Measurements from ENCODE around the gene TPRG1L.

Gene TPRG1L

DNA sequence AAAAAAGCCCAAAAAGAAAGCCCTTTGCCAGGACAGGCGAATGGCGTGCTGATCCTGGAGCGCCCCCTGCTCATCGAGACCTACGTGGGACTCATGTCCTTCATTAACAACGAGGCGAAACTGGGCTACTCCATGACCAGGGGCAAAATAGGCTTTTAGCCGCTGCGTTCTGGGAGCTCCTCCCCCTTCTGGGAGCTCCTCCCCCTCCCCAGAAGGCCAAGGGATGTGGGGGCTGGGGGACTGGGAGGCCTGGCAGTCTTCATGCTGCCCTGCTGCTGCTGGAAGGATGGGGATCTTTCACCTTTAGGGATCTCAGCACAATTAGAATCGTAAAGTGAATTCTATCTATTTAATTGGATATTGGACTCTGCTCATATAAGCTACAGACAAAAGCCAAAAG lies 3.6 kb downstream of the TPRG1L start:
- DNase-seq (ENCODE audit: low read depth, low spot score) = peak; percentile 39

DNA sequence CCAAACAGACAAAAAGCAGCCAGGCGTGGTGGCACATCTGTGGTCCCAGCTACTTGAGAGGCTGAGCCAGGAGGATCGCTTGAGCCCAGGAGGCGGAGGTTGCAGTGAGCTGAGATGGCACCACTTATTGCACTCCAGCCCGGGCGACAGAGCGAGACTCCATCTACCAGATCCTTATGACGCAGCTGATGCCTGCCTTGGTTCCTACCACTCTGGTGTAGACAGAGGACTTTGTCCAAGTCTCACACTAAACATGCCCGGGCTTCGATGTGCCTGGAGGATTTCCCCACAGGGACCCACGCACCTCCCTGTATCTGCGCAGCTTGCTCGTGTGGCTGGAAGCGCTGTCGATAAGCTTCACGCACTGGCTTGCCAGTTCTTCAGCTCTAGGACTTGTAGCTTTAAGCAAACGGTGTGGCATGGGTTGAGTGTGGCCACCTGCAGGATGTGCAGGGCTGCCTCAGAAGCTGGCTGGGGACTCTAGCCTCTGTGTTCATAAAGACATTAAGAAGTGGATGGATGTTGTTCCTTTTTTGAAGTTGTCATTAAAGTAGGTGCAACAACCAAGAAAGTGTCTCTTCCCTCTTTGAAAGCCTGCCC lies 4.8 kb downstream of the TPRG1L start:
- no peak for DNase-seq (ENCODE audit: low read depth, low spot score)

DNA sequence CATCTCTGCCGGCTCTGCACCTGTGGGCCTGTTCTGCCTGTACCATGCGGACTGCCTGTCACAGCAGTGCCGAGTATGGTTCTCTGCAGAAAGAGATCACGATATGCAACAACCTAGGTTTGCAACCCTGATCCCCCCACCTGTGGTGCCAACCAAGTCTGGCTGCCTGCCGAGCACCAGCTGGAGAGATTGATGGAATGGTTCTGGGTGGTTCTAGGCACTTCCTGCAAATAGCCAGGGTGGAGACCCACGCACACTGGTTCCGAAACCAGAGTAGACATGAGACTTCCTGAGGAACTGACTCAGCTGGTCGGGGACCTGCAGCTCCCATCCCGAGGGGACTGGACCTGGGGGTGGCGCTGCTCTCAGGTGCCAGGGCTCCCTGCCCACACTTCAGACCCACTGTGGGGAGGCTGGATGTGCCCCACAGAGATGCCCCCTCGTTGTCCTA lies 5.4 kb downstream of the TPRG1L start:
- DNase-seq (ENCODE audit: low read depth, low spot score) = no peak

DNA sequence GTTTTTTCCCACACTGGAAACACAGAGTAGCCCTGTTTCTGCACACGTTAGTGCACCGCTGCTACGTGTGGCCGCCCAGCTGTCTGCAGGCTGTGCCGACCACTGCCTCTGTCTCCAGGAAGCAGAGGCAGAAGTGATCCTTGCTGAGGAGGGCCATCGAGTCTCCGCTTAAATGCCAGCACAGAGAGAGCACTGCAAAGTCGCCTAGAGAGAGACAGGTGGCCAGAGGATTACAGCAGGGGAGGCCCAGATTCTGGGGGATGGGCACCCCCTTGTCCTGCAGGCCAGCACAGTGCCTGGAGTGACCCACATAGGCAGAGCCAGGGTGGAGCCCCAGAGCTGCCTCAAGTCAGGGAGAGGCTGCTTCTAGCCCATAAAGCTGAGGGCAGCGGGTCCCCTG lies 6.1 kb downstream of the TPRG1L start:
- no peak for DNase-seq (ENCODE audit: low read depth, low spot score)

DNA sequence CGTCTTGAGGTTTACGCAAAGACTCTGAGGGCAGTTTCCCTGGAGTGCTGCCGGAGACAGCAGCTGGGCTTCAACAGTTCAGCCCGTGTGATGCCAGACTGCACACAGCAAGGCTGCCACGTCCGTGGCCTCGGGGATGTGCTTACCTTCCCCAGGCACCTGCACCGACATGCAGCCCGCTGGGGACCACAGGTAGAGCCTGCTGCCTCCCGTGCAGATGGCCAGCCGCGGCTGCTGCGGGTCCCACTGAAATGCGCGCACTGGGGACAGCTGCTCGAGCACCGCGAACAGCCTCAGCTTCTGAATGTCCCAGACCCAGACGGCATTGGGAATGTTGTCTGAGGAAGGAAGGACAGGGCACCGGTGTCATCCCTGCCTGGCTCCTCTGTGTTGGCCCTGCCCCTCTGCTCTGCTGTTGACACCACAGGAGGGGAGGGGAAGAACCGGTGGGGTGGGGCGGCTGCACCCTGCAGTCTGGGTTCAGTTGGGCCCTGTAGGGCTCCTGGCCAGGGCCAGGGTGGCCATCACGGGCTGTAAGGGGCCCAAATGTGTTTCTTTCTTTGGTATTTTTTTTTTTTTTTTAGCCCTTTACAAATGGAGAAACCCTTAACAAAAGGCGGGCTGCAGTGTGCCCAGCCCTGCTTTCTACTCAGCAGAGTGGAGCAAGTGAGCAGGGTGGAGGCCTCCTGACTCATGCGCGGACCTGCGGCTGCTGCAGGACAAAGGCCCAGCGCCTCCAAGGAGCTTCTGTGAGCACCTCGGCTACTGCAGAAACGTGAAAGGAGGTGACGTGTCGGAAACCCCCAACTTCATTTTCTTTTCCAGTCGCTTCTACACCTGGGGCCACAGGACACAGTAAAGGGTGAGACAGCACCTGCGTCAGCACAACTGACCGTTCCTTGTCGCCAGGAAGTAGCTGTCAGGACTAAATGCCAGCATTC lies 6.8 kb downstream of the TPRG1L start:
- no peak for DNase-seq (ENCODE audit: low read depth, low spot score)

DNA sequence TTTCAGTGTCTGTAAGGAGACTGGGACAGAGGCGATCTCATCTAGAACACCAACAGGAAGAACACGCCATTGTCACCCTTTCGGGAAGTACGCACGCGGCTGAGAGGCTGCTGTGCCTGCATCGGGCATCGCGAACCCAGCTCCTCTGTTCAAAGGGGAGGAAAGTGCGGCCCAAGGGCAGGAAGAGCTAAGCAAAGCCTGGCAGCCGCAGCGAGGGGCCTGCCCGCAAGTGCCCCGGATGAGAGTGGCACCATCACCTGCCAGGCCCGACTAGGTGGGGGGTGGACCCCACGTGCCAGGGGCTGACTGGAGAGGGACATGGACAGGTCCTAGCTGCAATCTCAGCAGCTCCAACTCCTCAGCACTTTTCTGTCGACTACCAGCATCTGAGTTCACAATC lies 7.5 kb downstream of the TPRG1L start:
- DNase-seq (ENCODE audit: low read depth, low spot score) = no peak

DNA sequence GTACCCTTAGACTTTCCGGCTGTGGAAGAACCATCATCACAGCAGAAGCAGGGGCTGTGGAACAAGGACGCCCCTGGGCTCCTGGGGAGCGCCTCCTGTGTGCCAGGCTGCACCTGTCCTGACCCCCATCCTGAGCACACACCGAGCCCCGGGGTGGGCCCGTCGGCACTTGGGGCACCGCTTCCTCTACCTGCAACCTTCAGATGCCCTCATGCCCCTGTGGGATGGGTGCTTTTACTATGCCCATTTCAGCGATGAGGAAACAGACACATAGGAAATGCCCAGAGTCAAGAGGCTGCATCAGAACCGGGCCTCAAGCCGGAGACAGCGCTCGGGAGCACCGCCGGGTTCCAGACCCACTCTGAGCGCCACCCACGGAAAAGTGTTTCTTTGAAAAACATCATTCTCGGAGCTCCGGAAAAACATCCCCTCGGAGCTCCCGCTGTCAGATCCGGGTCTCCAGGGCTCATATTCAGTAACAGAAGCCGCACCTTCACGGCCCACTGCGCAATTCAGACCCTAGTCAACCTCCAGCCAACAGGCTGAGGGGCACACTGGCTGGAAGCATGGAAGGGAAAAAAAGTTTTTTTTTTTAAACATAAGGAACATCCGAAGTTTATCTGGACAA lies 8.0 kb downstream of the TPRG1L start:
- no peak for DNase-seq (ENCODE audit: low read depth, low spot score)

DNA sequence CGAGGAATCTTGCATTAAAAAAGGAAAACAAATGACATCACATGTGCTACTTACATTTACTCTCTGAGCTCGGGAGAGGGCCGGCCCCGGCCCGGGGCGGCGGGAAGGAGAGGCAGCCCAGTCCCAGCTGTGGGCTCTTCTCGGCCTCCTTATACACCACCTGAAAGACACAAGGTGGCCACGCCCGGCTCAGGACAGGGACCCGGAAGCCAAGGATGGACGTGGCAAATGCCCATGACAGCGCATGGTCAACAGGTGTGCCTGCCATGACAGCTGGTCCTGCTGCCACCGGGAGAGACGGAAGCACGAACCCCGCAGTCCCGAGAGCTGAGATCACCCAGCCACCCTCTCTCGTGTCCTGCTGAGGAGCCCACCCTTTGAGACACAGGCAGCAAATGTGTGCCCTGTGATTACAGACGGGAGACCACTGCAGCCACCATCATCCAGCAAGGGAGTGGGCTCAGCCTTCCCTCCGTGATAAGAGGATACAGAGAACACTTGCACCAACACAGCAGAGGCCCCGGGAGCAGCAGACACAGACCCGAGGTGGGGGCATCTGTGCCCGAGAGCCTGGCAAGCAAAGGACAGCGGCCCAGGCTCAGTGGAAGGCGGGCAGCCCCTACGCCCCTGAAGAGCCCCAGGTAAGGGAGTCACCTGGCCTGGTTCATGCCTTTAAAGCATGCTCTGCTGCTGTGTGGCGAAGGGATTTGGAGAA lies 8.7 kb downstream of the TPRG1L start:
- DNase-seq (ENCODE audit: low read depth, low spot score) = no peak

DNA sequence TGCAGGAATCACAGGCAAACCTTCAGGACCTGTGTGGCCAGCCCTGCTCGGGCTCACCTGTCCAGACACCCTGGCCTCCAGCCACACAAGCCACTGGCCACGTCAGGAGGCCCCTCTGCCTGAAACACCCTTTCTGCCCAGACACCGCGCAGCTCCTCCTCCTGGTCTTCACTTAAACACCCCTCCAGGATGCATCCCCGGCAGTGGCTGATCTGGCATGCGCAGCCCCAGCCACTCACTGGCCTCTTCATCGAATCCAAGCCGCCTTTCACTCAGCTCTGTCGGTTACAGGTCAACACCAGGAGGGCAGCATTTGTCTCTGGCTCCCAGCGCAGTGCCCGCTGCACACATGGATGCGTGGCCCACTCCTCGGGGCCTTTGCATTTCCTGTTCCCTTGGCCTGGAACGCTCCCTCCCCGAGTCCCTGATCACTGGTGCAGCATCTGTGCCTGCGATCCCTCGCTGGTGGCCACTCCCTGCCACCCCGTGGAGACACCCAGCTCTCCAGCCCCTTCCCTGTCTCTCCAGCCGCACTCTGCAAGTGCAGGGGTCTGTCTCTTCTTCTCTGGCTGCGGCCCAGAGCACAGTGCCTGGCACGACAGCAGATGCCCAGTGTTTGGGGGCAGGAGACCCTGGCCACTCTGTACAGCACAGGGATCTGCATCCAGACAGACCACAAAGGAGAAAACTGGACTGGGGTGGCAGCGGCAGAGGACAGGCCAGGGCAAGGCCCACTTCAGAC lies 9.4 kb downstream of the TPRG1L start:
- DNase-seq (ENCODE audit: low read depth, low spot score) = no peak

DNA sequence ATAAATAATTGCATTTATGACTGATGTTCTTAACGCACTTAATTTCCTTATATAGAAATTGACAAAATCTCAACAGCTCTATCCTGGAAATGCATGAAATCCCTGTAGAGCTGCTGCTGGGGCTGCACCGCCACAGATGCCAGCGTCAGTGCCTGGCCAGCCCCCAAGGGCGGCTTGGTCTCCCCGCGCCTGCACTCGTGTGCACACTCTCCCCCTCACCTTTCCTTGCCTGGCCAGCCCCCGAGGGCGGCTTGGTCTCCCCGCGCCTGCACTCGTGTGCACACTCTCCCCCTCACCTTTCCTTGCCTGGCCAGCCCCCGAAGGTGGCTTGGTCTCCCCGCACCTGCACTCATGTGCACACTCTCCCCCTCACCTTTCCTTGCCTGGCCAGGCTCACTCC lies 11.3 kb downstream of the TPRG1L start:
- no peak for DNase-seq (ENCODE audit: low read depth, low spot score)

DNA sequence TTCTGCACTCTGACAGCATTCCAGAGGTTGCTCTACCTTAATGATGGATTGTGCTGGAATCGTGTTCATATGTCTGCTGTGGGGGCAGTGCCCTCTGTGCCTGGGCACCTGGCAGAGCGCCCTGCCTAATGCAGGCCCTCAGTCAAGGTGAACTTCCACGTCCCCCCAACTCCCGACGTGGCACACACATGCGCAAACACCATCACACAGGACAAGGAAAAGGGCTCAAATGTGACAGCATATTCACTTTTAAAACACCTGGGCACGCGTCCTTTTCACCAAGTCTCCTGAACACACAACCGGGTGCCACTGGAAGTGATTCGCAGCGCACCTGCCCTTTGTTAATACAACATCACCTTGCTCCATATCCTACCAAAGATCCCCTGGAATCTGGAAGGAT lies 11.7 kb downstream of the TPRG1L start:
- DNase-seq (ENCODE audit: low read depth, low spot score) = no peak

DNA sequence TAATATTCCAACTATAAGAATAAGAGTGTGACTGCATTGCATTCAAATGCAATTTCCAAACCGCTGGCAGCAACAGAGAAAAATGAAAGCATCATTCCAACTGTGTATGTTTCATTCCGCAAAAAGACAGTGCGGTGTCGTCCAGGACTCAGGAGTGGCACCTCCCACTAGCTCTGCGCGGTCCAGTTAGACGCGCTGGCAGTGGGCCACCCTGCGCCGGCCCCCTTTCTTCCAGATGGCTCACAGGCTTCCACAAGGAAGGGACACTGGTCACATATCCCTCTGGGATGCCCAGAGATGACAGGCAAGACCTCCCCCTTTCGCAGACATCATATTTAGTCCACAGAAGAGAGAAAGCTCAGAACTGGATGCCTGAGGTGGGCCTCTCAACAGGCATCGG lies 13.2 kb downstream of the TPRG1L start:
- DNase-seq (ENCODE audit: low read depth, low spot score) = no peak

DNA sequence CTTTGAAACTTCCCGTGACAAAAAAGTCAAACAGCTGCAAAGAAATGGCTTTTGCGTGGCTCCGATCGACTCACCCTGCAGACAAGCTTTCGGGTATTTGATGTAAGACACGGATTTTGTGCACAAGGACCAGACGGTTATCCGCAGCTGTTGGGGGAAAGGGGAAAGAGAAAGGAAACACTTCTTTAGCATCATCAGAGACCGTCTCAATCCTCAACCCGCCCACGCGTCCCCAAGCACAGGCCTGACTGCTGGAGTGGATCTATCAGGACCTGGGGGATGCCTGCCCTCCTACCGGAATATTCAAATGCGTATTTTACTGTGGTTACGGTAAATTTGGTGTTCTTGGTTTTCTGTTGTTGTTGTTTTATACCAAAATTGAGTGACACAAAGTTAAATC lies 13.9 kb downstream of the TPRG1L start:
- no peak for DNase-seq (ENCODE audit: low read depth, low spot score)

DNA sequence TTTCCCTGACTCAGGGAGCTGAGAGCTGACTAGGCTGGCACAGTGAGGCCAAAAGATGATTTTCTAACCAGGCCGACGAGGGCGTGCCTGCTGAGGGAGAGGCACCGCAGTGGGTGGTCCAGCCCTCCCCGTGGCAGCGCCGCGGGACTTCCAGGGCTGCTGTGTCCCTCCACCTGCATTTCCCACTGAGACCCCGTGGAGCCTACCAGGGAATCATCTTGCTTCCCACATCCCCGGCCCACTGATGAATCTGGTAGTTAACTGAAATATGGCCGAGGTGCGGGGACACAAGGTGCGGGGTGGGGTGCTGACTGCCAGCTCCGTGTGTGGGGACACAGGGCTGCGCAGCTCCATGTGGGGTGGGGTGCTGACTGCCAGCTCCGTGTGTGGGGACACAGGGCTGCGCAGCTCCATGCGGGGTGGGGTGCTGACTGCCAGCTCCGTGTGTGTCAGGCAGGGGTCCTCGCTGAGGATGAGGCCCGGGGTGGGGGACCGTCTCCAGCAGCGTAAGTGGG lies 14.6 kb downstream of the TPRG1L start:
- no peak for DNase-seq (ENCODE audit: low read depth, low spot score)

DNA sequence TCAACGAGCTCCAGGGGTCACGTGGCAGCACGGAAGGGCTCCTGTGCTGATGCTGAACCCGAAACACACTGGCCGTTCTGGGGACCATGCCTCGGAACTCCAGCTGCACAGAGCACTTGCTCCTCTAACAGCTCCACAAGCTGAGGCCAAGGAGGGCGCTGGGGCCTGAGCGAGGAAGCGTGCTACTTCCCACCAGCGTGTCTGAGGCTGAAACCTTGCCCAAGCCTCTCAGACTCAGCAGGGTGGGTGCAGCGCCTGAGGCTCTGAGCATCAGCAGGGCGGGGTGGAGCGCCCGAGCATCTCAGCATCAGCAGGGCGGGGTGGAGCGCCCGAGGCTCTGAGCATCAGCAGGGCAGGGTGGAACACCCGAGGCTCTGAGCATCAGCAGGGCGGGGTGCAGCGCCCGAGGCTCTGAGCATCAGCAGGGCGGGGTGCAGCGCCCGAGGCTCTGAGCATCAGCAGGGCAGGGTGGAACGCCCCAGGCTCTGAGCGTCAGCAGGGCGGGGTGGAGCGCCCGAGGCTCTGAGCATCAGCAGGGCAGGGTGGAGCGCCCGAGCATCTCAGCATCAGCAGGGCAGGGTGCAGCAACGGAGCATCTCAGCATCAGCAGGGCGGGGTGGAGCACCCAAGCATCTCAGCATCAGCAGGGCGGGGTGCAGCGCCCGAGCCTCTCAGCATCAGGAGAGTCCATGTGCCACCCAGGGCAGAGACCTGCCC lies 15.5 kb downstream of the TPRG1L start:
- no peak for DNase-seq (ENCODE audit: low read depth, low spot score)

DNA sequence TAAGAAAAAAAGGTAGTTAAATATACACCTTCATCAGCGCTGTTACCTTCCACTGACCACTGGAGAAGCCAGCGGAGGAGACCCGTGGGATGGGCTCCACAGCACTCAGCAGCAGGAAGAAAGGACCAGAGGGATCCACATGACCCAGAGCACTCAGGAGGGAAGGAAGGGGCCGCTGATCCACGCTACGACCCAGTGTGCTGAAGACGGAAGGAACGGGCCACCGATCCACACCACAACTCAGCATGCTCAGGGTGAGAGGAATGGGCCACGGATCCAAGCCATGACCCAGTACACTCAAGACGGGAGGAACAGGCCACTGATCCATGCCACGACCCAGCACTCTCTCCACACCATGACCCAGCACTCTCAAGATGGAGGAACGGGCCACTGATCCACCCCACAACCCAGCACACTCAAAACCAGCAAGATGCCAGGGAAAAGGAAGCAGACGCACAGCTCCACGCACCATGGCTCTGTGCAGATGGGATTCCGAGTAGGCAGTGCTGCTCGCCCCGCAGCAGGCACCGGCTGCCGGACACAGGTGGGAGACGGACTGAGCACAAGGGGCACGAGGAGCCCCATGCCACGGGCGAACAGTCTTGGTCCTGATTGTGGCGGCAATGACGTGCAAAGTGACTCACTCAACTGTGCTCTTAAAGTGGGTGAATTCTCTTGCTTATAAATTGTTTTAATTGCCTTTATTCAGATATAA lies 16.4 kb downstream of the TPRG1L start:
- DNase-seq (ENCODE audit: low read depth, low spot score) = no peak

DNA sequence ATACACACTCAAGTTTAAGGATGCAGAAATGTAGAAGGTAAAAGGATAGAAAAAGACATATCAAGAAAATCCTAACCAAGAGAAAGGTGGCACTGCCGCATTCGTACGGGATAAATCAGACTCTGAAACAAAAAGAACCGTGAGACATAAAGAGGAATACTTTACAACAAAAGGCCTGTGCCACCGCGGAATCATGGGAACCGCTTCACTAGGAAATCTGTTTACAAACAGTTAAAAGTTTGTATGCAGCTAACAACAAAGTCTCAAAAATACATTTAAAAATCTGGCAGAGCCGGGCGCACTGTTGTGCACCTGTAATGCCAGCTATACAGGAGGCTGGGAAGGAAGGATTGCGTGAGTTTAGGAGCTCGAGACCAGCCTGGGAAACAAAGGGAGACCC lies 17.0 kb downstream of the TPRG1L start:
- no peak for DNase-seq (ENCODE audit: low read depth, low spot score)

DNA sequence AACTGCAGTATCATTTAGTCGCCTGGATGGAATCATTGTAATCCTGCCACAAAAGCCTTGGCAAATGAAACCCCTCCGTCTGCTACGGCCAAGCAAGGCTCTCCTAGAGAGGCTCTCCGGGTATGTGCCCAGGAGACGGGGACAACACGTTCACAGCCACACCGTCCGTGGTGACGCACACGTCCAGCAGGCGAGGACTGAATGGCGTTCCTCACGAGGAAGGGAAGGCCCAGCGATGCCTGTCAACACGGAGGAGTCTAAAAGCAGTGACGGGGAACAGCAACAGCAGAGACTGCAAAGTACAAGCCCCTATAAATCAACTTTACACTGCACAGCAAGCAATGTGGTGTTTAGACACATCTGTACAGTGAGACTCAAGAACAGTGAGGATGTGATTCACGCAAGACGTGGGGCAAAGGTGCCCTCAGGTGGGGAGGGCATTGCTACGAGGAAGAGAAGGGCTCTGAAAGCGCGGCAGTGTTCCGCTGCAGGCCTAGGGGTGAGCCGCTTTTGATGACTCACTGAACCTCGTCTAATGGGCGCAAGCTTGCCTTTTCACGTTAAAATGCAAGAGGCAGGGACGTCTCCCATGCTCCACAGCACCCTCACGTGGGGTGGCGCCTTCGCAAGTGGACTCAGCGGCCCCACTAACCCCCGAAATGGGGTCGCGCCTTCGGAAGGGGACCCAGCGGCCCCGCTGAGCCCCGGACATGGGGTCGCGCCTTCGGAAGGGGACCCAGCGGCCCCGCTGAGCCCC lies 18.3 kb downstream of the TPRG1L start:
- no peak for DNase-seq (ENCODE audit: low read depth, low spot score)

DNA sequence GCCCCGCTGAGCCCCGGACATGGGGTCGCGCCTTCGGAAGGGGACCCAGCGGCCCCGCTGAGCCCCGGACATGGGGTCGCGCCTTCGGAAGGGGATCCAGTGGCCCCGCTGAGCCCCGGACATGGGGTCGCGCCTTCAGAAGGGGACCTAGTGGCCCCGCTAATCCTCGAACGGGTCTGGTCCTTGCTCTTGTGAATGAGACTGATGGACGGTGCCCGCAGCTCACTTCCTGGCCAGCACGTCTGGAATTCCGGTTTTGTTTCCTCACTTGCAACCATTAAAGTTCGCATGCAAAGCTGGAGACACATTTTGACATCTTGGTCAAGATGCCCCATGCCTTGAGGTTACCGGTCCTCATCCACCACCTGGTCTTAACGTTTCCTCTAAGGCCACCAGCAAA lies 19.5 kb downstream of the TPRG1L start:
- no peak for DNase-seq (ENCODE audit: low read depth, low spot score)
